Right lobe of liver (tissue), 4 donors: ENCODE results near the gene HOXD10.

Experiments
- POLR2A ChIP-seq: fragments of 450-650 bp; IDR thresholded peaks from one replicate; pipeline ENCODE4 v1.6.1; 2017; ENCODE audit warnings: antibody characterized with exemption, mild to moderate bottlenecking
- TF ChIP-seq, protein P1 (sequence below), 4 donors: fragments of 200-600 bp in 3 of 4; fragments of 450-650 bp in 1 of 4; IDR thresholded peaks; one replicate each; pipeline versions ENCODE4 v1.5.1 to v1.8.0; 2016 to 2022; ENCODE audit warnings: antibody characterized with exemption in 4 of 4, mild to moderate bottlenecking in 2 of 4
- donor health status: DM: no; HTN: no; CAD: no.
- donor health status: DM: no; HTN: no; CAD: no.
- donor health status: DM: no; HTN: yes; CAD: no.

DNA sequence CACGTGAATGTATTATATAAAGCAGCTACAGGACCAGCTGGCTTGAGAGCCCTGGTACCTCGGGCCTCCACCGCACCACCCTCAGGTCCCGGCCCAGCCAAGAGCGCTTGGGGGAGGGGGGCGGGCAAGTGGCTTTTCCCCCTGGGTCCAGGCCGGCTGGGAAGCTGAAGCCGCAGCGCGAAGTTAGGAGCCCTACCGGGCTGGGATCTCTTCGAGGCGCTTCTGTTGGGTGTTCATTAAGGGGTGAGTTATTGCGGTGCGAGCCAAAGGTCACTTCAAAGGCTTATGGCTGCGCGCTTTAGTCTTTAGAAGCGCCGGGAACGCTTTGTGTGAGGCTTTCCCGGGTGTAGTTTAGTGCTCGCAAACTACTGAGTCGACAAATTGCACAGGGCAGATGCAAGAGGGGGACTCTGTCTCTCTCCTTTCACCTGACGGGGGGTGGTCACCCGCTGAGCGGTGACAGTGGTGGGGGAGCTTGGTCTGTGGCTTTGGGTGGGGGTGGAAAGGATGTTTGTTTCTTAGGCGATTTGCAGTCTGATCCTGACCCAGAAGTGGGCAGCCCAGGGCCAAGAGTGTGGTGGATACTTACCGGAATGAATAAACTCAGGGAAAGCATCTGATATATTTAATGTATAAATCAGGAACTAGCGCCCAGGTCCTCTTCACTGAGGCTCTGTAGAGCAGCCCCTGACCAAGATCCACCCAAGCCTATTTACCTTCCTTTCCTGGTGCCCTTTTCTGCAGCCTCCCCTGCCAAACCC, 46.5 kb downstream of the HOXD10 start:
- TF ChIP-seq, protein P1, sequence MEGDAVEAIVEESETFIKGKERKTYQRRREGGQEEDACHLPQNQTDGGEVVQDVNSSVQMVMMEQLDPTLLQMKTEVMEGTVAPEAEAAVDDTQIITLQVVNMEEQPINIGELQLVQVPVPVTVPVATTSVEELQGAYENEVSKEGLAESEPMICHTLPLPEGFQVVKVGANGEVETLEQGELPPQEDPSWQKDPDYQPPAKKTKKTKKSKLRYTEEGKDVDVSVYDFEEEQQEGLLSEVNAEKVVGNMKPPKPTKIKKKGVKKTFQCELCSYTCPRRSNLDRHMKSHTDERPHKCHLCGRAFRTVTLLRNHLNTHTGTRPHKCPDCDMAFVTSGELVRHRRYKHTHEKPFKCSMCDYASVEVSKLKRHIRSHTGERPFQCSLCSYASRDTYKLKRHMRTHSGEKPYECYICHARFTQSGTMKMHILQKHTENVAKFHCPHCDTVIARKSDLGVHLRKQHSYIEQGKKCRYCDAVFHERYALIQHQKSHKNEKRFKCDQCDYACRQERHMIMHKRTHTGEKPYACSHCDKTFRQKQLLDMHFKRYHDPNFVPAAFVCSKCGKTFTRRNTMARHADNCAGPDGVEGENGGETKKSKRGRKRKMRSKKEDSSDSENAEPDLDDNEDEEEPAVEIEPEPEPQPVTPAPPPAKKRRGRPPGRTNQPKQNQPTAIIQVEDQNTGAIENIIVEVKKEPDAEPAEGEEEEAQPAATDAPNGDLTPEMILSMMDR (IDR thresholded peaks at IDR 0.05), result no peak
- no peak for TF ChIP-seq POLR2A
